NCI-H774 (cell line): ENCODE measurements around the gene SLC39A13.

Experiments
- DNase-seq: peaks from one replicate; lab custom pipeline; 2025; lab: John Stamatoyannopoulos, UW

The SLC39A13 gene

DNA sequence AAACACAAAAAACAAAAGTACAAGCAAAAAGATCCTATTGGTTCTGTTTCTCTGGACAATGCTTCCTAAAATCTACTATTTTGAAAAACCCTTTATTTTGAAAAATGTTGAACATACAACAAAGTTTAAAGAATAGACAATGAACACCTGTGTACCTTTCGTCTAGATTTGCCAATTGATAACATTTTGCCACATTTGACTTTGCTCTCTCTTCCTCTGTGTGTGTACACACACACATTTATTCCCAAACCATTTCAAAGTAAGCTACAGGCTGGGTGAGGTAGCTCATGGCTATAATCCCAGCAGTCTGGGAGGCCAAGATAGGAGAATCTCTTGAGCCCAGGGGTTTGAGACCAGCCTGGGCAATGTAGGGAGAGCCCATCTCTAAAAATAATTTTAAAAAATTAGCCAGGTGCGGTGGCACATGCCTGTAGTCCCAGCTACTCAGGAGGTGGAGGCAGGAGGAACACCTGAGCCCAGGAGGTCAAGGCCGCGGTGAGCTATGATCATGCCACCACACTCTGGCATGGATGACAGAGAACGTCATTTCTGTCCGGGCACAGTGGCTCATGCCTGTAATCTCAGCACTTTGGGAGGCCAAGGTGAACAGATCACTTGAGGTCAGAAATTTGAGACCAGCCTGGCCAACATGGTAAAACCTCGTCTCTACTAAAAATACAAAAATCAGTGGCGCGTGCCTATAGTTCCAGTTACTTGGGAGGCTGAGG is 23.1 kb downstream of the SLC39A13 start:
- no peak for DNase-seq

DNA sequence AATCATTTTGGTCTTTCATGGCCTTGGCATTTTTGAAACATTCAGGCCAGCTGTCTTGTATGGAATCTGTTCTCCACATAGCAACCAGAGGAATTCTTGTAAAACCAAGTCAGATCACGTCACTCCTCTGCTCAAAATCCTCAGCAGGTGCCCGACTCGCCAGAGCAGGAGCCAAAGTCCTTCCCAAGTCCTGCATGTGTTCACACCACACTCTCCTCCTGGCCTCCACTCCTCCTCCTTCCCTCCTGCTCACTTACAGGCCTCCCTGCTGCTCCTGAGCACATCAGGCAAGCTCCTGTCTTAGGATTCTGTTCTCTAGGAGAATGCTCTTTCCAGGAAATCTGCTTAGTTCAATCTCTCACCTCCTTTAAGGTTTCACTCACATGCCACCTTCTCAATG is 24.8 kb downstream of the SLC39A13 start:
- no peak for DNase-seq

DNA sequence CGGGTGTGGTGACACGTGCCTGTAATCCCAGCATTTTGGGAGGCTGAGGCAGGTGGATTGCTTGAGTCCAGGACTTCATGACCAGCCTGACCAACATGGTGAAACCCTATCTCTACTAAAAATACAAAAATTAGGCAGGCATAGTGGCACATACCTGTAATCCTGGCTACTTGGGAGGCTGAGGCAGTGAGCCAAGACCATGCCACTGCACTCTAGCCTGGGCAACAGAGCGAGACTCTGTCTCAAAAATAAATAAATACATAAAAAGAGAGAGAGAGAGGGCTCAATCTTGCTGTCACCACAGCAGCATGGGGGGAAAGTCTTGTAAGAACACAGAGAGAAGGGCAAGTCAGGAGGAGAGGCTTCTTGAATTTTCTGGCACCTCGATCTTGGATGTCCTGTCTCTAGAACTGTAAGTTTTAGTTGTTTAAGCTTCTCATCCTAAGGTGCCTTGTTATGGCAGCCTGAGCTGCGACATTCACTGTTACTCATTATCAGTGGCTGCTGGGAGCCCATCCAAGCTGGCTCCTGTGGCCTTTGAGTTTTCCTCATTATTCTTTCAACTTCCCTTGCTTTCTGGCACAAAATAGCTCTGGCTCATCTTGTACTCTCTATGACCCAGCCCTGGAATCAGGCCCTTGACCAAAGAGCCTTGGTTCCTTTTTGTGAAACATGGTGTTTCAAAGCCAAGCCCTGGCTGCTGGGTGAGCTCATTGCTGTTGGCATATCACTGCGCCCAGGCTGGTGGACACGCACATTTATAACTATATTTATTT is 25.8 kb downstream of the SLC39A13 start:
- DNase-seq: no peak

DNA sequence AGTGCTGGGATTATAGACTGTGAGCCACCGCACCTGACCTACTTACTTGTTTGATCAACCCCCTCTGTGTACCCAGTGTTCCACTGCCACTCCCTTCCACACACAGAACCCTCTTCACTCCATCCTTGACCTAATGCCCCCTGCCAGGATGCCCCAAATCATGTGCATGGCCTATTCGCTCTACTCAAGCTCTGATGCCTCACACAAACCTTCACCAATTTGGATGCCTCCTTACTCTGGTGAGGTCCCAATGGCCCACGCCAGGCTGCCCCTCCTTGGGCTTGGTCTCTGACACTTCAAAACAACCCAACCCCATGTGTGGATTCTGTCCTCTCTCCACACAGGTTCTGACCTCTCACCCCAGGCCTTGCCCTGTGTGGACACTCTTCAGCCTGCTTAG is 27.3 kb downstream of the SLC39A13 start:
- DNase-seq: no peak

DNA sequence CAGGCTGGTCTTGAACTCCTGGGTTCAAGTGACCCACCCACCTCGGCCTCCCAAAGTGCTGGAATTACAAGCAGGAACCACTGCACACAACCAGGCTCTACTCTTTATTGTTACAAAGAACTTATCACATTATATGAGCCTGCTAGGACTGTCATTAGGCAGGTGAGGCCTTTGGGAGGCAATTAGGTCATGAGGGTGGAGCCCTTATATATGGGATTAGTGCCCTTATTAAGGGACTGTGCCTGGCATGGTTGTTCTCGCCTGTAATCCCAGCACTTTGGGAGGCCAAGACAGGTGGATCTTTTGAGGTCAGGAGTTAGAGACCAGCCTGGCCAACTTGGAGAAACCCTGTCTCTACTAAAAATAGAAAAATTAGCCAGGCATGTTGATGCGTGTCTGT is 28.3 kb downstream of the SLC39A13 start:
- no peak for DNase-seq

DNA sequence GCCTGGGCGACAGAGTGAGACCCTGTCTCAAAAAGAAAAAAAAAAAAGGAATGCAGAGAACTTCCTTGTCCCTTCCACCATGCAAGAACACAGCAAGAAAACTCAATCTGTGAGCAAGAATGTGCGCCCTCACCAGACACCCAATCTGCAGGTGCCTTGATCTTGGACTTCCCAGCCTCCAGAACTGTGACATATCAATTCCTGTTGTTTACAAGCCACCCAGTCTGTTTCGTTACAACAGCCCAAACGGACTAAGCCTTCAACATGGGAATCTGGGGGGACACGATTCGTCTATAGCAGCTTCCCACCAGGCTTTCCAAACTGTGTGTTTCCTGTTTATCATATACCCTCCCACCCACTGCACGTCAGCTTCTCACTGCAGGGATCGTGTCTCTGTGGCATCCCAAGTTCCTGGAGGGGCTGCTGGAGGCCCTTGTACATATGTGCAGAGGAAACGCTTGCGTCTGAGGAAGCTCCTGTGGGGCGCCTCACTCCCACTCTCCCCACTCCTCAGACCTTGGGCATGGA is 28.9 kb downstream of the SLC39A13 start:
- no peak for DNase-seq

DNA sequence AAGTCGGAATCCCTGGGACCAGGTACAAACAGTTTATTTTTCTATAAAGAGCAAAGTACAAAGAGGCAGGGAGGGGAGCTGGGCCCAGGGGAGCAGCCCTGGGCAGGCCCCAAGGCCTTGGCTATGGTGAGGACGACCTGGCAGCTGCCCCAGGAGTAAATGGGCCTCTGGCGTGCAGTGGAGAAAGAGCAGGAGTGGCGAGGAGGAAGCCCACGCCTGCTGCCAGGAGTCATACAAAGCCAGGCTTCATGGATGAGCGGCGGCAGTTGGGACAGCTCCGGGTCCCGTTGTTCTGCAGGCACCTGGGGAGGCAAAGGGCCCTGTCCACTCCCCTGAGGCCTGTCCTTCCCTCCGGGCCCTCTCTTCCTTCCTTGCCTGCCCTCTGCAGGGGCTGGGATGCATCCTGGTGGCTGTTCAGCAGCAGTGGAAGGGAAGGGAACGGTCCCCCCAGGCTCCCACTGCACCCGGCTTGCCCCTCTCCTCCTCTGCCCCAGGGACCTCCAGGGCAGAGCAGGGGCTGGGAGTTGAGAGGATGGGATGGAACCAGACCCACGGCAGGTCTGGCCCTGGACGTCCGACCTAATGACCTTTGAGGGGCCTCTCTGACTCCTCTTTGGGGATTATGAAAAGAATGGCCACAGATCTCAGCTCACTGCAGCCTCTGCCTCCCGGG is 29.5 kb downstream of the SLC39A13 start:
- DNase-seq: no peak

DNA sequence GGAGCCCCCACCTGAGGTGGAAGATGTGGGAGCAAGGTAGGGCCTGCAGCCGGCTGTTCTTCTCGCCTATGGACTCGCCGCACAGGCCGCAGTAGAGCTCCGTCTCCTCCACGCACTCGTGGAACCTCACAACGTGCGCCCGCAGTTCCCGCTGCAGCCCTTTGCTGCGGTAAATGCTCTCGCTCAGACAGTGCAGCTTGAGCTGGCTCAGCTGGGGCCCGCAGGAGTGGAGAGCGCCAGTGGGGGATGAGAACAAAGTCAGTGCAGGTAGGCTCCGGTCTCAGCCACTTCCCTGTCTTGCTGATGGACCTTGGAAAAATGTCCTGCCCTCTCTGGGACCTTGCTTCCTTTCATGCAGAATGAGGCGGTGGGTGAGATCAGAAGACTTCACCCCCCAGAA is 30.3 kb downstream of the SLC39A13 start:
- DNase-seq: no peak

DNA sequence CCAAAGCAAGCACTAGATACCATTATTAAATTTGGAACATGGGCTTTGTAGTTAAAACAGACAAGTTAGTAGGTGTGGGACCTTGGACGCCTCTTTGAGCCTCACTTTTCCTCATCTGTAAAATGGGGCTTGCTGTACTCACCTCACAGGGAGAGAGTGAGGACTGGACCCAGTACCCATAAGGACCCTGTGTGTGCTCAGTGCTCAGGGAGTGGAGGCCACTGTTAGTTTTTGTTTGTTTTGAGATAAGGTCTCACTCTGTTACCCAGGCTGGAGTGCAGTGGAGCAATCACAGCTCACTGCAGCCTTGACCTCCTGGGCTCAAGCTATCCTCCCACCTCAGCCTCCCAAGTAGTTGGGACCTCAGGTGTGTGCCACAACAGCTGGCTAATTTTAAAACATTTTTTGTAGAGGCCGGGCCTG is 31.7 kb downstream of the SLC39A13 start:
- DNase-seq: no peak

DNA sequence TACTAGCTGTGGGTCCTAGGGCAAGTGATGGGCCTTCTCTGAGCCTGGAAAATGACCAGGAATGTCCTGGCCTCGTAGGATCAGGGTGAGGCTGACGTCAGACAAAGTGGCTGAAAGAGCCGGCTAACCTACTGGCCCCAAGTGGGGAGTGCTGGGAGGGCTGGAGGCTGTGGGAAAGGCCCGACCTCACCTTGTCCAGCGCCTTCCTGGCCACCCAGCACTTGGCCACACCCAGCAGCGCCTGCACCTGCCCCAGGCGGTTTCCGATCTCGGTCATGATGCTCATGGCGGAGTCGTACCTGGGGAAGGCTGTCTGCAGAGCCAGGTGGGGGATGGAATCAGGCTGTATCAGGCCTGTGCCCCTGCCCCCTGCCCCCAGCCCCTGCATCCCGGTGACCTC is 33.0 kb downstream of the SLC39A13 start:
- DNase-seq: no peak

DNA sequence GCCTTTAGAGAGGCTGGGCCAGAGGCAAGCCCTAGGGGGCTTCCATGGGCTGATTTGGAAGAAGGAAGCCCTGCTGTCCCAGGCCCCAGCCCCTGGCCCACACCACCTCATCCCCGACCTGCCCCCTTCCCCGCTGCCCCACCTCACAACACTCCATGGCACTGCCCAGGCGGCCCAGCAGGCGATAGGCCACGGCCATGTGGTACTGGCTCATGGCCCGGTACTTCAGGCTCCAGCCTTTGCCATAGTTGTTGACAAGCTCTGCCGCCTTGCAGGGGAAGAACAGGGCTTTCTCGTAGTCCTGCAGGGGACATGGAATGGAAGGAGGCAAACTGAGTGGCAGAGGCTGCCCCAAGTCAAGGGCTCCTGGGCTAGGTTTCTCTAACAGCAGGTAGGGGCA is 34.1 kb downstream of the SLC39A13 start:
- no peak for DNase-seq

DNA sequence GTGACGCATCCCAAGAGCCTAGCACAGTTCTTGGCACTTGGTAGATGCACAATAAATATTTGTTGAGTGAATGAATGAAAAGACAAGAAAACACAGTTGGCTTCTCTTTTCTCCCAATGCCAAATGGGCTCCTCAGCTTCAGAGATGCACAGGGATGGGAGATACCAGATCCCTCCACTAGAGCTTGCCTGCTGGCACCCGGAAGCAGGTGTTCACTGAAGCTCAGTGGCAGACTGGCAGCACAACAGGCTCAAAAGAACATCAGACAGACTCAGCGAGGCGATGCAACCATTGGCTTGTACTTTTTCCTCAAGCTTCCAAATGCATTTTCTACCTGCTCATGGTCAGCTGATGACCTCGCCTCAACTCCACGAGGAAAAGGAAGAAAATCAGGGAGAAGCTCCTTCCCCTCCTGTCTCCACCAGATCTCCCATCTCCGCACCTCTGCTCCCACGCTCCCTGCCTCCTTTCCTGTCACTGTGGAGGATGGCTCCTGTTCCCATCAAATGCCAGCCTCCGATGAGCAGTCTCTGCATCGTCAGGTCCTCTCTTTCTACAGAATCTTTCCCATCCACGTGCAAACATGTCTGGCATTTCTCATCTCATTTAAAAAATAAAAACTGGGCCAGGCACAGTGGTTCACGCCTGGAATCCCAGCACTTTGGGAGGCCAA is 34.8 kb downstream of the SLC39A13 start:
- peak; percentile 12 for DNase-seq

DNA sequence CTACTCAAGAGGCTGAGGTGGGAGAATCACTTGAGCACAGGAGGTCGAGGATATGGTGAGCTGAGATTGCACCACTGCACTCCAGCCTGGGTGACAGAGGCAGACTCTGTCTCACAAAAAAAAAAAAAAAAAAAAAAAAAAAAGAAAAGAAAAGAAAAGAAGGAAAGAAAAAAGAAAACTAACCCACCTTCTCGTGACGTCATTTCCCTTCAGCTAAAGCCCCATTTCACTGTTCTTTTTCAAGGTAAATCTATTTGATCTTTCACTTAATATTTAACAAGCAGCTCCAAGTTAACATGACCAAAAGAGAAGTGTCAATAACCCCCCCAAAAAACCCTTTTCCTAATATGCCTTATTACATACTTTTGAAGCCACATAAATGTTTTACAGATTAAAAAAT is 35.4 kb downstream of the SLC39A13 start:
- no peak for DNase-seq

DNA sequence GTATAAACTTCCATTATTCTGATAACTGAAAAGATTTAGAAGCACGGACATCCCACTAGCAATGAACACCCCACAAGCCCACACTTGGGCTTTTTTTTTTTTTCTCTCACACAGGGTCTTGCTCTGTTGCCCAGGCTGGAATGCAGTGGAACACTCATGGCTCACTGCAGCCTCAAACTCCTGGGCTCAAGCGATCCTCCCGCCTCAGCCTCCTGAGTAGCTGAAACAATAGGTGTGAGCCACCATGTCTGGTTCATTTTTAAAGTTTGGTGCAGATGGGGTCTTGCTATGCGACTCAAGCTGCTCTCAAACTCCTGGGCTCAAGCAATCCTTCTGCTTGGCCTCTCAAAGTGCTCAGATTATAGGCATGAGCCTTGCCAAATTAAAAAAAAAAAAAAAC is 37.5 kb downstream of the SLC39A13 start:
- no peak for DNase-seq

DNA sequence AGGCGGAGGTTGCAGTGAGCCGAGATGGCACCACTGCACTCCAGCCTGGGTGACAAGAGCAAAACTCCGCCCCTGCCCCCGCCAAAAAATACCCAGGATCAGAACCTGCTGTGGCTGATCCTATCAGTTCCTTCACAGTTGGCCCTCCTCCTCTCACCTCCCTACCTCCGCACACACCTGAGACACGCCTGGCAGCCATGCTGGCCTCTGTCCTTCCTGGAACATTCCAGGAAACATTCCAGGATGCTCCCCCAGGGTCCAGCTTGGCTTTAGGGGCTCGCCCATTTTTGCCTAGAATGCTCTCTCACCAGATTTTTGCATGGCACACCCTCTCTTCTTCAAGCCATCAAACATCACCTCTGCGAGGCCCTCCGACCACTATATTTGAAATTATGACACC is 38.4 kb downstream of the SLC39A13 start:
- no peak for DNase-seq

DNA sequence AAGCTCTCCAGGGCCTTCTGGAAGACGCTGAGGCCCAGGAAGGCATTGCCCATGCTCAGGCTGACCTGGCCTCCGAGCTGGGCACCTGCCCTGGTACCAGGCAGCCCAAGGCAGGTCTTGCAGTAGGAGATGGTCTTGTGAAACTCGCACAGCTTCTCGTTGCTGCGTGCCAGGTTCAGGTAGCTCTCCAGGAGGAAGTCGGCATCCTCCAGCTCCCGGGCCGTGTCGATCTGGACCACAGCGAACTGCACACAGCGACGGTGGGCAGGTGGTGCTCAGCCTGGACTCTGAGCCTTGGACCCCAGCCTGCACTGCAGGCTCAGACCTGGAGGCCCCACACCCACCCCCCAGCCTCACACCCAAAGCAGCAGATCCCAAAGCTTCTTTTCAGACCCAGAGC is 39.5 kb downstream of the SLC39A13 start:
- no peak for DNase-seq

DNA sequence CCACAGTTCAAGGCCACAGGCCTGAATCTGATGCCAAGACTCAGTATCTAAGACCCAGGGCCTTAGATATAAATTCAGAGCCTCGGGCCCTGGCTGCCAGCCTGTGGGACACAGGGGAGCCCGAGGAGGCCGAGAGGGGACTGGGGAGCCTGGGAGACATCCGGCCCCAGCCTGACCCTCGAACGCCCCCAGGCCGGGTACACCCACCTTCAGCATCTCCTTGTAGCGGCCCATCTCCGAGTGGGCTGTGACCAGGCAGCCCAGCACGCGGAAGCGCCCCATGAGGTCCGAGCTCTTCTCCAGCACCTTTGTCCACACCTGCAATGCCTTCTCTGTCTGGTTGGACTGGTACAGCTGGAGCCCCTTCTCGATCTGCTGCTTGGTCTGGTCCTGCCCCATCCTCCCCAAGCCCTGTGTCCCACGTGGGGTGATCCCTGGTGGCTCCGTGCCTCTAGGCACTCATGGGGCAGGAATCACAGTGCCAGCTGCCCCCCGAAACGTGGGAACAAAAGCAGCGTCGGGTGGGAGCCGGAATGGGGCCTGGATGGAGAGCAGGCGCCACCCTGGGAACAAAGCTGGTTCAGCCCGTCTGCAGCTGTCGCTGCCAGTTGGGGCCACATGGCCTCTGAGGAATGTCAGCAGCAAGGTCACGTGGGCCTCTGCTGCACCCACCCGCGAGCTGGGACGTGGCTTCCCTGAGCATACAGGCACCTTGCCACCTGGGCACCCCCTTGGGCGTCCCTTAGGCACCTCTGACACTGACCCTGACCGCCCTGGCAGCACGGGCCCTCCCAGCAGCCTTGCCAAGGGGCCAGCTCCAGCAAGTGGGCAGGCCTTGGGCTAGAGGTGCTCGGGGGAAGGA is 40.4 kb downstream of the SLC39A13 start, which contains the start of gene RAPSN:
RAPSN (minus strand) TSS at position 571 of the 862 bp plus-strand sequence; CDS start at position 399, 172 bp downstream.
- no peak for DNase-seq

DNA sequence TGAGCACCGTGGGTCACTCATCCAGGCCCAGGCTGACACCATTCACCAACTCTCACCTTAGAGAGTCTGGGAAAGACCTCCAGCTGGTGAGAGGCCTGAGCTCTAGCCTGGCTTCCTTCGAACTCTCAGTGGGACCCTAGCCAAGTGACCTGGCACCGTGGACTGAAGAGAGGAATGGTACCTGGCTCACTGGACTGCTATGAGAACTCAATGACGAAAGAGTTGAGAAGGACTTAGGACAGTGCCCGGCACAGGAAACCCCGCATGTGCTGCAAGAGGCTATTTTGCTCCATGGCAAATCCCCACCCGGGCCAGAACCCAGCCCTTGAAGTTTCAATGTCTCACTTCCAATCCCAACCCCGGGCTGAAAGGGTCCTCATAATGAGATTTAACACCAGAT is 41.2 kb downstream of the SLC39A13 start:
- no peak for DNase-seq

DNA sequence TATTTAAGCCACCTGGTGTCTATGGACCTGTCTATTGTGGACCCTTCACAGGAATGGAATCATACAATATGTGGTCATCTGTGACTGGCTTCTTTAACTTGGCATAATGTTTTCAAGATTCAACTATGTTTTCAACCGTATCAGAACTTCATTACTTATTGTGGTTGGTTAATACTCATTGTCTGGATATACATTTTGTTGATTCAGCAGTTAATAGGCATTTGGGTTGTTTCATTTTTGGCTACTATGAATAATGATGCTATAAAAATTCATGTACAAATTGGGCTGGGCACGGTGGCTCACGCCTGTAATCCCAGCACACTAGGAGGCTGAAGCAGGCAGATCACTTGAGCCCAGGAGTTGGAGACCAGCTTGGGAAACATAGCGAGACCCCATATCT is 43.0 kb downstream of the SLC39A13 start:
- no peak for DNase-seq

DNA sequence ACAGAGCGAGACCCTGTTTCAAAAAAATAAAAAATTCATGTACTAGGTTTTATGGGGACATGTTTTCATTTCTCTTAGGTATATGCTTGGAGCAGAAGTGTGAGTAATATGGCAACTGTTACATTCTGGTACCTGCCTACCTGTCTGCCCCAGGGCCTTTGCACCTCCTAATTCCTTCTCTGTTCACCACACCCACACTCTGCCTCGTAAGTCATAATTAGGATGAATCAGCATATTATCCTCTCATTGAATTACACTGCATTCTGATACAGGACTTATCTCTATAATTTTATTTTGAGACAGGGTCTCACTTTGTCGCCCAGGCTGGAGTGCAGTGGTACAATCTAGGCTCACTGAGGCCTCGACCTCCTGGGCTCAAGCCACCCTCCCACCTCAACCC is 43.6 kb downstream of the SLC39A13 start:
- DNase-seq: no peak

DNA sequence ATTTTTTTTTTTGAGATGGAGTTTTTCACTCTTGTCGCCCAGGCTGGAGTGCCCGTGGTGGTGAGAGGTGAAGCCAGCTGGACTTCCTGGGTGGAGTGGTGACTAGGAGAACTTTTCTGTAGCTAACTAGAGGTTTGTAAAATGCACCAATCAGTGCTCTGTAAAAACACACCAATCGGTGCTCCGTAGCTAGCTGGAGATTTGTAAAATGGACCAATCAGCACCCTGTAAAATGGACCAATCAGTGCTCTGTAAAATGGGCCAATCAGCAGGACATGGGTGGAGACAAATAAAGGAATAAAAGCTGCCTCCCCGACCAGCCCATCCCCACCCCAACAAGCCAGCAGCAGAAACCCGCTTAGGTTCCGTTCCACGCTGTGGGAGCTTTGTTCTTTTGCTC is 45.0 kb downstream of the SLC39A13 start:
- DNase-seq: no peak
